K562 (cell line): ENCODE data around the gene PCF11. TPM values are rescaled to one million over a fixed set of nuclear protein-coding genes. Genes with fewer than 3 reads are reported as not detected.

Source experiments
- KHSRP ChIP-seq: fragments of 450-650 bp; IDR thresholded peaks from 2 replicates; pipeline ENCODE4 v1.6.1; 2017
- MCM3 ChIP-seq: fragments of 450-650 bp; IDR thresholded peaks from 2 replicates; pipeline ENCODE4 v1.6.1; 2016
- NBN ChIP-seq: fragments of 450-650 bp; IDR thresholded peaks from 2 replicates; pipeline ENCODE4 v1.6.1; 2016; ENCODE audit warnings: low read depth, mild to moderate bottlenecking
- SMAD2 ChIP-seq: fragments of 150-350 bp; IDR thresholded peaks from 2 replicates; pipeline ENCODE4 v1.6.1; 2014; ENCODE audit warnings: low read depth, mild to moderate bottlenecking, low read length
- STAG1 ChIP-seq: sonication (generic); formaldehyde crosslinking; IDR thresholded peaks from 2 replicates; pipeline ENCODE4 v1.5.0; 2020; ENCODE audit warnings: missing genetic modification reagents, borderline replicate concordance
- TEAD1 ChIP-seq, 2 experiments: fragments of 450-650 bp in 1 of 2; sonication (generic) in 1 of 2; formaldehyde crosslinking; IDR thresholded peaks; 2 replicates each; pipeline versions ENCODE4 v1.4.0 to v1.8.0; 2020 to 2022; ENCODE audit warnings: mild to moderate bottlenecking in 2 of 2, missing genetic modification reagents in 1 of 2
- TOE1 ChIP-seq, 2 experiments: fragments of 450-650 bp in 1 of 2; sonication (generic) in 1 of 2; formaldehyde crosslinking in 1 of 2; IDR thresholded peaks; 2 replicates each; pipeline versions ENCODE4 v1.7.1 to v1.8.0; 2016 to 2022; ENCODE audit warnings: borderline replicate concordance in 2 of 2, mild to moderate bottlenecking in 2 of 2, antibody characterized with exemption in 1 of 2, inconsistent platforms in 1 of 2, low read depth in 1 of 2, missing genetic modification reagents in 1 of 2, moderate library complexity in 1 of 2
- ZZZ3 ChIP-seq: fragments of 450-650 bp; IDR thresholded peaks from 2 replicates; pipeline ENCODE4 v1.6.1; 2016; ENCODE audit warnings: antibody characterized with exemption, mild to moderate bottlenecking, moderate library complexity
- polyA plus RNA-seq, 8 experiments: library from polyadenylated mRNA; depleted of rRNA in 4 of 8; stranded (reverse) in 5 of 8; unstranded in 3 of 8; fragments of >200 nt; fragmentation: Nextera tagmentation in 2 of 8; fragmentation: Illumina TruSeq in 1 of 8; extraction: Ambion mirVana in 2 of 8; extraction: Trizol in 1 of 8; gene quantifications; 2 replicates each; pipeline versions ENCODE4 v1.2.1 to v1.2.3, GENCODE V29; 2011 to 2014; ENCODE audit warnings: inconsistent platforms in 1 of 8, missing spikeins in 1 of 8
- total RNA-seq, 7 experiments: library from RNA; depleted of rRNA in 6 of 7; stranded (reverse); fragments of >200 nt in 6 of 7; fragmentation: Illumina TruSeq in 2 of 7; extraction: Trizol in 2 of 7; gene quantifications; 2 replicates each; pipeline versions ENCODE4 v1.2.1 to v1.2.3, GENCODE V29; 2011 to 2021; ENCODE audit warnings: low replicate concordance in 1 of 7
- TF ChIP-seq, protein P1 (sequence below), 2 experiments: IDR thresholded peaks in 1 of 2; conservative IDR thresholded peaks in 1 of 2; 2 replicates each; pipeline ENCODE4 v1.6.1; 2016; ENCODE audit warnings: low read depth in 2 of 2, mild to moderate bottlenecking in 1 of 2, missing compliant biosample characterization in 1 of 2, missing genetic modification characterization in 1 of 2, moderate library complexity in 1 of 2
- TF ChIP-seq, protein P2 (sequence below): fragments of 450-650 bp; IDR thresholded peaks from 2 replicates; pipeline ENCODE4 v1.6.1; 2016; ENCODE audit warnings: mild to moderate bottlenecking
- TF ChIP-seq, protein P3 (sequence below): fragments of 450-650 bp; formaldehyde crosslinking; IDR thresholded peaks from 2 replicates; pipeline ENCODE4 v1.4.0; 2020; ENCODE audit warnings: mild to moderate bottlenecking, moderate library complexity
- TF ChIP-seq, protein P4 (sequence below): sonication (generic); formaldehyde crosslinking; IDR thresholded peaks from 2 replicates; pipeline ENCODE4 v1.8.0; 2022; ENCODE audit warnings: mild to moderate bottlenecking, missing genetic modification reagents
- TF ChIP-seq, protein P5 (sequence below): fragments of 250-450 bp; sonication (Bioruptor Pico); IDR thresholded peaks from 2 replicates; pipeline ENCODE4 v1.4.0; 2020

Gene PCF11
- total and polyA plus RNA-seq, 9 of the 15 experiments (the other 6 are each of a cell fraction or from before 2014, with no cell fraction given), result 9.3 to 91.6 (median 54.4) TPM

DNA sequence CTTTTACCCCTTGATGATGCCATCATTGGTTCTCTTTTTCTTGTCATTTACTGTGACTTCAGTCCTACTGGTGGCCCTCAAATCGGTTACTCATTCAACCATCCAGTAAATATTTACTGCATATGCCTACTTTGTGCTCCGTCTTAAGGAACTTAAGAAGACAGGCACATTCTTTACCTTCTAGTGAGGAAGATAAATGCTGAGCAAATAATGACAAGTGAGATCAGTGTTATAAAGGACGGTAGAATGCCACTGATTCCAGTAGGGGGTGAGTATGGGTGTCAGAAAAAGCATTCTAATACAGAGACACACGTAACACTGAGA lies 38.2 kb downstream of the PCF11 start (continued):
- TF ChIP-seq, protein P1, sequence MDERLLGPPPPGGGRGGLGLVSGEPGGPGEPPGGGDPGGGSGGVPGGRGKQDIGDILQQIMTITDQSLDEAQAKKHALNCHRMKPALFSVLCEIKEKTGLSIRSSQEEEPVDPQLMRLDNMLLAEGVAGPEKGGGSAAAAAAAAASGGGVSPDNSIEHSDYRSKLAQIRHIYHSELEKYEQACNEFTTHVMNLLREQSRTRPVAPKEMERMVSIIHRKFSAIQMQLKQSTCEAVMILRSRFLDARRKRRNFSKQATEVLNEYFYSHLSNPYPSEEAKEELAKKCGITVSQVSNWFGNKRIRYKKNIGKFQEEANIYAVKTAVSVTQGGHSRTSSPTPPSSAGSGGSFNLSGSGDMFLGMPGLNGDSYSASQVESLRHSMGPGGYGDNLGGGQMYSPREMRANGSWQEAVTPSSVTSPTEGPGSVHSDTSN (CRISPR knock-in tag; IDR thresholded peaks at IDR 0.05; ENCODE audit: low read depth), result no peak
- TF ChIP-seq, protein P1 (tag; conservative IDR thresholded peaks at IDR 0.05; ENCODE audit: low read depth), result 0 out of 2 replicates have a peak, but pooled peaks have one; percentile 14
- TF ChIP-seq STAG1 (CRISPR knock-in tag) (no peak), NBN (no peak), TEAD1 (CRISPR knock-in tag; IDR thresholded peaks at IDR 0.05) (peak in 1 of 2 experiments; percentile 35; a peak in 1 of 4 replicates), TOE1 (IDR thresholded peaks at IDR 0.05; ENCODE audit: borderline replicate concordance) (no peak), TOE1 (CRISPR knock-in tag; IDR thresholded peaks at IDR 0.05; ENCODE audit: borderline replicate concordance, low read depth) (no peak), SMAD2 (no peak), KHSRP (no peak), MCM3 (no peak), ZZZ3 (no peak)
- TF ChIP-seq, protein P2, sequence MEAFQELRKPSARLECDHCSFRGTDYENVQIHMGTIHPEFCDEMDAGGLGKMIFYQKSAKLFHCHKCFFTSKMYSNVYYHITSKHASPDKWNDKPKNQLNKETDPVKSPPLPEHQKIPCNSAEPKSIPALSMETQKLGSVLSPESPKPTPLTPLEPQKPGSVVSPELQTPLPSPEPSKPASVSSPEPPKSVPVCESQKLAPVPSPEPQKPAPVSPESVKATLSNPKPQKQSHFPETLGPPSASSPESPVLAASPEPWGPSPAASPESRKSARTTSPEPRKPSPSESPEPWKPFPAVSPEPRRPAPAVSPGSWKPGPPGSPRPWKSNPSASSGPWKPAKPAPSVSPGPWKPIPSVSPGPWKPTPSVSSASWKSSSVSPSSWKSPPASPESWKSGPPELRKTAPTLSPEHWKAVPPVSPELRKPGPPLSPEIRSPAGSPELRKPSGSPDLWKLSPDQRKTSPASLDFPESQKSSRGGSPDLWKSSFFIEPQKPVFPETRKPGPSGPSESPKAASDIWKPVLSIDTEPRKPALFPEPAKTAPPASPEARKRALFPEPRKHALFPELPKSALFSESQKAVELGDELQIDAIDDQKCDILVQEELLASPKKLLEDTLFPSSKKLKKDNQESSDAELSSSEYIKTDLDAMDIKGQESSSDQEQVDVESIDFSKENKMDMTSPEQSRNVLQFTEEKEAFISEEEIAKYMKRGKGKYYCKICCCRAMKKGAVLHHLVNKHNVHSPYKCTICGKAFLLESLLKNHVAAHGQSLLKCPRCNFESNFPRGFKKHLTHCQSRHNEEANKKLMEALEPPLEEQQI, result no peak
- TF ChIP-seq, protein P3, sequence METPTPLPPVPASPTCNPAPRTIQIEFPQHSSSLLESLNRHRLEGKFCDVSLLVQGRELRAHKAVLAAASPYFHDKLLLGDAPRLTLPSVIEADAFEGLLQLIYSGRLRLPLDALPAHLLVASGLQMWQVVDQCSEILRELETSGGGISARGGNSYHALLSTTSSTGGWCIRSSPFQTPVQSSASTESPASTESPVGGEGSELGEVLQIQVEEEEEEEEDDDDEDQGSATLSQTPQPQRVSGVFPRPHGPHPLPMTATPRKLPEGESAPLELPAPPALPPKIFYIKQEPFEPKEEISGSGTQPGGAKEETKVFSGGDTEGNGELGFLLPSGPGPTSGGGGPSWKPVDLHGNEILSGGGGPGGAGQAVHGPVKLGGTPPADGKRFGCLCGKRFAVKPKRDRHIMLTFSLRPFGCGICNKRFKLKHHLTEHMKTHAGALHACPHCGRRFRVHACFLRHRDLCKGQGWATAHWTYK, result no peak
- TF ChIP-seq, protein P4, sequence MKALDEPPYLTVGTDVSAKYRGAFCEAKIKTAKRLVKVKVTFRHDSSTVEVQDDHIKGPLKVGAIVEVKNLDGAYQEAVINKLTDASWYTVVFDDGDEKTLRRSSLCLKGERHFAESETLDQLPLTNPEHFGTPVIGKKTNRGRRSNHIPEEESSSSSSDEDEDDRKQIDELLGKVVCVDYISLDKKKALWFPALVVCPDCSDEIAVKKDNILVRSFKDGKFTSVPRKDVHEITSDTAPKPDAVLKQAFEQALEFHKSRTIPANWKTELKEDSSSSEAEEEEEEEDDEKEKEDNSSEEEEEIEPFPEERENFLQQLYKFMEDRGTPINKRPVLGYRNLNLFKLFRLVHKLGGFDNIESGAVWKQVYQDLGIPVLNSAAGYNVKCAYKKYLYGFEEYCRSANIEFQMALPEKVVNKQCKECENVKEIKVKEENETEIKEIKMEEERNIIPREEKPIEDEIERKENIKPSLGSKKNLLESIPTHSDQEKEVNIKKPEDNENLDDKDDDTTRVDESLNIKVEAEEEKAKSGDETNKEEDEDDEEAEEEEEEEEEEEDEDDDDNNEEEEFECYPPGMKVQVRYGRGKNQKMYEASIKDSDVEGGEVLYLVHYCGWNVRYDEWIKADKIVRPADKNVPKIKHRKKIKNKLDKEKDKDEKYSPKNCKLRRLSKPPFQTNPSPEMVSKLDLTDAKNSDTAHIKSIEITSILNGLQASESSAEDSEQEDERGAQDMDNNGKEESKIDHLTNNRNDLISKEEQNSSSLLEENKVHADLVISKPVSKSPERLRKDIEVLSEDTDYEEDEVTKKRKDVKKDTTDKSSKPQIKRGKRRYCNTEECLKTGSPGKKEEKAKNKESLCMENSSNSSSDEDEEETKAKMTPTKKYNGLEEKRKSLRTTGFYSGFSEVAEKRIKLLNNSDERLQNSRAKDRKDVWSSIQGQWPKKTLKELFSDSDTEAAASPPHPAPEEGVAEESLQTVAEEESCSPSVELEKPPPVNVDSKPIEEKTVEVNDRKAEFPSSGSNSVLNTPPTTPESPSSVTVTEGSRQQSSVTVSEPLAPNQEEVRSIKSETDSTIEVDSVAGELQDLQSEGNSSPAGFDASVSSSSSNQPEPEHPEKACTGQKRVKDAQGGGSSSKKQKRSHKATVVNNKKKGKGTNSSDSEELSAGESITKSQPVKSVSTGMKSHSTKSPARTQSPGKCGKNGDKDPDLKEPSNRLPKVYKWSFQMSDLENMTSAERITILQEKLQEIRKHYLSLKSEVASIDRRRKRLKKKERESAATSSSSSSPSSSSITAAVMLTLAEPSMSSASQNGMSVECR (CRISPR knock-in tag), result 0 out of 2 replicates have a peak, but pooled peaks have one; percentile 17
- TF ChIP-seq, protein P5, sequence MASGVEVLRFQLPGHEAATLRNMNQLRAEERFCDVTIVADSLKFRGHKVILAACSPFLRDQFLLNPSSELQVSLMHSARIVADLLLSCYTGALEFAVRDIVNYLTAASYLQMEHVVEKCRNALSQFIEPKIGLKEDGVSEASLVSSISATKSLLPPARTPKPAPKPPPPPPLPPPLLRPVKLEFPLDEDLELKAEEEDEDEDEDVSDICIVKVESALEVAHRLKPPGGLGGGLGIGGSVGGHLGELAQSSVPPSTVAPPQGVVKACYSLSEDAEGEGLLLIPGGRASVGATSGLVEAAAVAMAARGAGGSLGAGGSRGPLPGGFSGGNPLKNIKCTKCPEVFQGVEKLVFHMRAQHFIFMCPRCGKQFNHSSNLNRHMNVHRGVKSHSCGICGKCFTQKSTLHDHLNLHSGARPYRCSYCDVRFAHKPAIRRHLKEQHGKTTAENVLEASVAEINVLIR (CRISPR knock-in tag), result no peak
